ENCODE measurements around the gene PRPF19. TPM values are rescaled to one million over a fixed set of nuclear protein-coding genes. Genes with fewer than 3 reads are reported as not detected.

Gene PRPF19
- total and polyA plus RNA-seq, 2 of the 8 experiments (the other 6 are each of a cell fraction or from before 2014, with no cell fraction given), result 107 to 141 TPM

DNA sequence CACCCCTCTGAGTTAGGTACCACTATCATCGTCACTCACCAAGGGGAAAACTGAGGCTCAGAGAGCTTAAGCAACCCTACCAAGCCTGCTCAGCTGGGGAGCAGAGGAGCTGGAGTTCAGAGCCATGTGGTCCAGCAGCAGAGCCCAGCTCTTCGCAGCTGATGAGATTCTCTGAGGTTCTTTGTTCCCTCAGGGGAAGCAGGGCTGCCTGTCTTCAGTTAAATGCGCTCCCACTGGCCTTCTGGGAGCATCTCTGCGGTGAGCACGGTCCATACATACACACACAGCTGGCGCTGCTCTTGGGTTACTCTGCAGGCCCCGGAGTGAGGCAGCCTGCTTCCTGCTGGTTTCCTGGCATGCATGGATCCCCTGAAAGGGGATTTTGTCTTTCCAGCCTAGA, 45.4 kb downstream of the PRPF19 start:
- H3K23me2 ChIP-seq (ENCODE audit: low read depth, low read length), result no peaks in the 10 kb centered on the region
- 83% methylated on average over 7 of the region's 7 CpGs; no CpG with 5 or more reads in 1 of the 2 experiments for WGBS, 2 experiments (ENCODE audit: extremely low coverage in 1 of 2, insufficient coverage in 1 of 2, insufficient read length in 1 of 2, insufficient replicate concordance in 2 of 2, low coverage in 1 of 2, low lambda C conversion rate in 2 of 2, missing lambda C conversion rate in 1 of 2)
- no peaks in the 10 kb centered on the region for H3K79me1 ChIP-seq (ENCODE audit: low read depth, low read length)
- no peaks in the 10 kb centered on the region for H3K79me2 ChIP-seq (ENCODE audit: control insufficient read depth in 1 of 2, insufficient read depth in 2 of 2, low read length in 2 of 2)
- H2AK5ac ChIP-seq (ENCODE audit: low read depth, low read length), result no peak overlapping the region
- H3K4ac ChIP-seq (replicated peaks; ENCODE audit: insufficient read length, low read depth, low read length), result no peak overlapping the region
- no peak overlapping the region for H3K23ac ChIP-seq (ENCODE audit: insufficient read length)
- no peak overlapping the region for H3K27ac ChIP-seq (ENCODE audit: low read depth, low read length)
- H2BK12ac ChIP-seq (ENCODE audit: low read depth, low read length), result no peak overlapping the region
- H4K5ac ChIP-seq (ENCODE audit: insufficient read length, low read depth, low read length), result no peak overlapping the region
- H2BK120ac ChIP-seq (replicated peaks; ENCODE audit: low read depth, low read length), result no peak overlapping the region
- H4K8ac ChIP-seq (ENCODE audit: extremely low read depth, insufficient read depth, low read length), result no peak overlapping the region
- H2AFZ ChIP-seq (ENCODE audit: low read length), result peak overlapping the region; percentile 63; the same call in 1 of the 2 replicates
- H2BK5ac ChIP-seq (ENCODE audit: low read depth, low read length), result no peak overlapping the region
- no peak overlapping the region for H4K91ac ChIP-seq (replicated peaks; ENCODE audit: insufficient read length, low read length)
- no peak overlapping the region for H3K9ac ChIP-seq (replicated peaks in 1 of 4; ENCODE audit: extremely low read depth in 1 of 4, low read depth in 3 of 4, low read length in 3 of 4)
- no peaks in the 10 kb centered on the region for H3K9me3 ChIP-seq (ENCODE audit: insufficient read depth in 2 of 2, low read depth in 1 of 2, low read length in 1 of 2)
- H3K4me1 ChIP-seq (replicated peaks in 1 of 4; ENCODE audit: control insufficient read depth in 3 of 4, insufficient read depth in 4 of 4, low read length in 3 of 4), result no peaks in the 10 kb centered on the region
- ChIA-PET POLR2A (ENCODE audit: partially characterized antibody) (interaction anchor here (1.4 kb wide), 1 partner anchor 9 kb away, joined by 4 read pairs; no protein-coding TSS in a partner anchor), CTCF (ENCODE audit: partially characterized antibody) (interaction anchor here (1.2 to 6.5 kb wide), 5 partner anchors 10 to 40 kb away, joined by 3 to 38 read pairs (median 6); no protein-coding TSS in a partner anchor)
- H3K4me2 ChIP-seq (ENCODE audit: insufficient read depth in 1 of 2, low read depth in 2 of 2, low read length in 2 of 2), result no peak overlapping the region
- FAIRE-seq (no peak), DNase-seq (ENCODE audit: low read depth in 1 of 2, low spot score in 2 of 2) (no peak)
- no peaks in the 10 kb centered on the region for H3K36me3 ChIP-seq (ENCODE audit: control insufficient read depth in 2 of 4, insufficient read depth in 4 of 4, low read length in 3 of 4)
- no peak overlapping the region for H3K4me3 ChIP-seq (ENCODE audit: extremely low read depth in 1 of 4, insufficient read depth in 2 of 4, low read depth in 3 of 4, low read length in 4 of 4)
- no peak overlapping the region for H3K18ac ChIP-seq (ENCODE audit: extremely low read depth, low read length)
- H4K20me1 ChIP-seq (replicated peaks in 1 of 2; ENCODE audit: control insufficient read depth in 1 of 2, insufficient read depth in 2 of 2, low read length in 2 of 2), result no peaks in the 10 kb centered on the region
- H3K14ac ChIP-seq (ENCODE audit: insufficient read length), result no peak overlapping the region
- H3K27me3 ChIP-seq (replicated peaks in 1 of 4; ENCODE audit: control insufficient read depth in 3 of 4, extremely low read depth in 1 of 4, insufficient read depth in 3 of 4, low read length in 3 of 4), result no peaks in the 10 kb centered on the region
- TF ChIP-seq TCF12 (IDR thresholded peaks at IDR 0.05; ENCODE audit: low read depth, low read length) (no peak), EZH2 (IDR thresholded peaks at IDR 0.05; ENCODE audit: low read depth, low read length, severe bottlenecking) (no peak), EGR1 (IDR thresholded peaks at IDR 0.05; ENCODE audit: borderline replicate concordance, low read depth, low read length) (no peak), CHD2 (IDR thresholded peaks at IDR 0.05; ENCODE audit: low read length) (no peak), RAD21 (IDR thresholded peaks at IDR 0.05 in 1 of 2, conservative IDR thresholded peaks at IDR 0.05 in 1 of 2; ENCODE audit: low read depth in 2 of 2, low read length in 2 of 2) (no peak), KDM4A (IDR thresholded peaks at IDR 0.05; ENCODE audit: low read depth, low read length, severe bottlenecking) (no peak), GTF2F1 (IDR thresholded peaks at IDR 0.05; ENCODE audit: borderline replicate concordance, low read depth, low read length) (no peak), SIRT6 (IDR thresholded peaks at IDR 0.05; ENCODE audit: low read length) (no peak)
- TF ChIP-seq, protein P1, sequence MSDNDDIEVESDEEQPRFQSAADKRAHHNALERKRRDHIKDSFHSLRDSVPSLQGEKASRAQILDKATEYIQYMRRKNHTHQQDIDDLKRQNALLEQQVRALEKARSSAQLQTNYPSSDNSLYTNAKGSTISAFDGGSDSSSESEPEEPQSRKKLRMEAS (IDR thresholded peaks at IDR 0.05), result no peak
- H2BK15ac ChIP-seq (ENCODE audit: low read length), result no peak overlapping the region
- no peak overlapping the region for H2BK20ac ChIP-seq (ENCODE audit: low read length)
- H3K56ac ChIP-seq (replicated peaks; ENCODE audit: insufficient read length, low read depth, low read length), result no peak overlapping the region
